Activated CD8-positive, alpha-beta memory T cell treated with anti-CD3 and anti-CD28 coated beads for 1 hour (primary cell): ENCODE results near the gene REXO1.
A peak's percentile ranks its signal among the peaks of the same experiment; 100 is the strongest.
"Not testable (repeated sequence)": the region's sequence is repeated elsewhere in the genome, so short reads cannot be mapped to it uniquely, and the experiment has no call there.

Source experiments
- DNase-seq, 2 donors: peaks; one replicate each; pipeline ENCODE4 v3.0.0-alpha.2; 2020; ENCODE audit warnings: low read depth in 1 of 2; ENCODE audit errors: extremely low read depth in 1 of 2

Gene REXO1

GRCh38 chr19:1875646-1876495, 27.6 kb upstream of the REXO1 start:
- DNase-seq = peak in 1 of 2 donors; percentile 77

GRCh38 chr19:1875265-1875645, 27.0 kb upstream of the REXO1 start:
- DNase-seq = not testable (repeated sequence)

GRCh38 chr19:1874554-1875185, 26.4 kb upstream of the REXO1 start:
- DNase-seq = no peak

- no peak for DNase-seq
Observed at GRCh38 chr19:1873524-1874473, 25.5 kb upstream of the REXO1 start.

- no peak for DNase-seq
Observed at GRCh38 chr19:1872807-1873523, 24.7 kb upstream of the REXO1 start.

GRCh38 chr19:1871630-1872029, 23.3 kb upstream of the REXO1 start:
- DNase-seq = no peak

GRCh38 chr19:1871140-1871597, 22.9 kb upstream of the REXO1 start:
- DNase-seq = no peak

GRCh38 chr19:1868971-1869370, 20.7 kb upstream of the REXO1 start:
- no peak for DNase-seq

GRCh38 chr19:1867349-1867724, 19.1 kb upstream of the REXO1 start:
- no peak for DNase-seq

- DNase-seq = no peak
Observed at GRCh38 chr19:1866693-1867348, 18.5 kb upstream of the REXO1 start.

- no peak for DNase-seq
Observed at GRCh38 chr19:1865172-1866010, 17.1 kb upstream of the REXO1 start.

- peak in 1 of 2 donors; percentile 48 for DNase-seq
Observed at GRCh38 chr19:1864480-1865171, 16.3 kb upstream of the REXO1 start.

- peak; percentile 78 to 88 for DNase-seq
Observed at GRCh38 chr19:1863638-1864479, 15.6 kb upstream of the REXO1 start.

GRCh38 chr19:1863328-1863637, 15.0 kb upstream of the REXO1 start, which contains the start of gene KLF16:
TSS of gene KLF16 (minus strand) at chr19:1863579. CDS start at chr19:1863497, 82 bp downstream.
- DNase-seq = no peak

- DNase-seq = peak in 1 of 2 donors; percentile 42
Observed at GRCh38 chr19:1862424-1863327, 14.4 kb upstream of the REXO1 start.

GRCh38 chr19:1862068-1862423, 13.8 kb upstream of the REXO1 start:
- DNase-seq = no peak

GRCh38 chr19:1861599-1862031, 13.3 kb upstream of the REXO1 start:
- no peak for DNase-seq
